A673 (cell line): Measurements from ENCODE around the gene ADAMTS8.

ENCODE experiments used
- CTCF ChIP-seq: fragments of 300-800, 200-600 bp; sonication (generic); conservative IDR thresholded peaks from 2 replicates; pipeline ENCODE4 v1.5.1; 2017; ENCODE audit warnings: low read depth, mild to moderate bottlenecking, antibody characterized with exemption, low read length, moderate library complexity, mixed read lengths
- EZH2 ChIP-seq: fragments of 200-600 bp; sonication (generic); IDR thresholded peaks from 2 replicates; pipeline ENCODE4 v1.6.1; 2017; ENCODE audit warnings: borderline replicate concordance, low read depth, mild to moderate bottlenecking, mixed read lengths, antibody characterized with exemption, low read length; ENCODE audit not compliant: poor library complexity, severe bottlenecking

DNA sequence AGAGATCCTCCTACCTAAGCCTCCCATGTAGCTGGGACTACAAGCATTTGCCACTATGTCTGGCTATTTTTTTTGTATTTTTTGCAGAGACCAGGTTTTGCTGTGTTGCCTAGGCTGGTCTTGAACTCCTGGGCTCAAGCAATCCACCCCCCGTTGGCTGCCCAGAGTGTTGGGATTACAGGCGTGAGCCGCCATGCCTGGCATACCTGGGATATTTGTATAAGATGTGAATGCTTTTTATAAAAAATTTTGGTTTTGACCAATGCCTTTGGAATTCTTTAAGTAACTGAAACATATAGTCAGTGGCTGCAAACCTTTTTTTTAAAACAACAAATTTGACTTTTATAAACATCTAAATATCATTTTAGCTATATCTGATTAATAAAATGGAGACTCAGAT, 42.4 kb downstream of the ADAMTS8 start:
- TF ChIP-seq CTCF (no peak), EZH2 (no peak)
